Measurements from ENCODE around the gene DCC.

- TF ChIP-seq SP1 (IDR thresholded peaks at IDR 0.05), result no peak
- no peak for TF ChIP-seq L3MBTL2 (conservative IDR thresholded peaks at IDR 0.05)
- TF ChIP-seq ELF4 (IDR thresholded peaks at IDR 0.05), result no peak
- no peak for TF ChIP-seq ZNF384 (IDR thresholded peaks at IDR 0.05)
- no peak for TF ChIP-seq FOXK2 (IDR thresholded peaks at IDR 0.05)
- TF ChIP-seq TARDBP (IDR thresholded peaks at IDR 0.05), result no peak
- no peak for TF ChIP-seq CTBP1 (IDR thresholded peaks at IDR 0.05; ENCODE audit: borderline replicate concordance)
- TF ChIP-seq PKNOX1 (IDR thresholded peaks at IDR 0.05), result no peak
These were observed 1103.8 kb downstream of the DCC start for GRCh38 chr18:53443831-53444230.

Measured in HEK293T (cell line).